Activated T-cell treated with anti-CD3 and anti-CD28 coated beads for 1 hour (primary cell): ENCODE results near the gene CFI.

Source experiments
- DNase-seq: peaks from one replicate; pipeline ENCODE4 v3.0.0-alpha.2; 2020; ENCODE audit warnings: low read depth

The CFI gene

GRCh38 chr4:109801895-109802319 lies at the start of gene CFI:
Gene CFI, minus strand, starts transcription at chr4:109801999. Its CDS starts 28 bp downstream, at chr4:109801971.
- DNase-seq: no peak

- no peak for DNase-seq
Measured at GRCh38 chr4:109850601-109851000, 48.8 kb upstream of the CFI start.

- DNase-seq: no peak
Measured at GRCh38 chr4:109848501-109848900, 46.7 kb upstream of the CFI start.

GRCh38 chr4:109847896-109848442 lies 46.2 kb upstream of the CFI start, which contains the start of gene LRIT3:
Gene LRIT3, plus strand, starts transcription at chr4:109848107. Its CDS starts 95 bp downstream, at chr4:109848202.
- no peak for DNase-seq

GRCh38 chr4:109846395-109847098 lies 44.7 kb upstream of the CFI start:
- DNase-seq: no peak

- no peak for DNase-seq
Measured at GRCh38 chr4:109836985-109837384, 35.2 kb upstream of the CFI start.

GRCh38 chr4:109833756-109834155 lies 32.0 kb upstream of the CFI start:
- DNase-seq: no peak

GRCh38 chr4:109827672-109828071 lies 25.9 kb upstream of the CFI start, which contains the start of gene RRH:
Gene RRH, plus strand, starts transcription at chr4:109827972. Its CDS starts 56 bp downstream, at chr4:109828028.
- no peak for DNase-seq

GRCh38 chr4:109826719-109827118 lies 24.9 kb upstream of the CFI start:
- no peak for DNase-seq

GRCh38 chr4:109821185-109821584 lies 19.4 kb upstream of the CFI start:
- no peak for DNase-seq

- DNase-seq: no peak
Measured at GRCh38 chr4:109820563-109820962, 18.8 kb upstream of the CFI start.

GRCh38 chr4:109818268-109818667 lies 16.5 kb upstream of the CFI start:
- DNase-seq: no peak

GRCh38 chr4:109816894-109817293 lies 15.1 kb upstream of the CFI start:
- DNase-seq: no peak

GRCh38 chr4:109816082-109816442 lies 14.3 kb upstream of the CFI start:
- DNase-seq: peak; percentile 15

GRCh38 chr4:109815151-109816081 lies 13.6 kb upstream of the CFI start, which contains the start of gene GAR1:
Gene GAR1, plus strand, starts transcription at chr4:109815762. Its CDS starts 403 bp downstream, at chr4:109816165.
- peak; percentile 70 for DNase-seq

- DNase-seq: no peak
Measured at GRCh38 chr4:109811707-109812106, 9.9 kb upstream of the CFI start.

GRCh38 chr4:109810552-109811387 lies 9.0 kb upstream of the CFI start:
- DNase-seq: no peak

GRCh38 chr4:109809655-109810054 lies 7.9 kb upstream of the CFI start:
- no peak for DNase-seq

GRCh38 chr4:109803924-109804571 lies 2.2 kb upstream of the CFI start:
- no peak for DNase-seq

GRCh38 chr4:109801099-109801789 lies 555 bp downstream of the CFI start:
- DNase-seq: no peak
